Measurements from ENCODE around the gene WDR18. TPM values are rescaled to one million over a fixed set of nuclear protein-coding genes. Genes with fewer than 3 reads are reported as not detected.
"Not testable (repeated sequence)": the region's sequence is repeated elsewhere in the genome, so short reads cannot be mapped to it uniquely, and the experiment has no call there.

Gene WDR18
- total RNA-seq, 1 experiment from 2014 or later, result 53.6 TPM

GRCh38 chr19:1018932-1019615, 34.9 kb downstream of the WDR18 start:
- no peak for DNase-seq (ENCODE audit: low read depth)

- DNase-seq (ENCODE audit: low read depth), result no peak
Measured at GRCh38 chr19:1019616-1019961, 35.4 kb downstream of the WDR18 start.

- DNase-seq (ENCODE audit: low read depth), result no peak
Measured at GRCh38 chr19:1019980-1020867, 36.1 kb downstream of the WDR18 start.

- DNase-seq (ENCODE audit: low read depth), result peak; percentile 95
Measured at GRCh38 chr19:1020868-1021425, 36.8 kb downstream of the WDR18 start, which contains the start of gene TMEM259. TMEM259 (minus strand) TSS chr19:1021123; CDS start chr19:1020996, 127 bp downstream.

GRCh38 chr19:1023883-1024188, 39.7 kb downstream of the WDR18 start:
- DNase-seq (ENCODE audit: low read depth), result not testable (repeated sequence)

- DNase-seq (ENCODE audit: low read depth), result not testable (repeated sequence)
Measured at GRCh38 chr19:1025080-1025479, 40.9 kb downstream of the WDR18 start.

GRCh38 chr19:1025960-1026782, 42.0 kb downstream of the WDR18 start, which contains the start of gene CNN2:
CNN2 (plus strand) TSS chr19:1026608; CDS start chr19:1026662, 54 bp downstream.
- DNase-seq (ENCODE audit: low read depth), result peak; percentile 59

- DNase-seq (ENCODE audit: low read depth), result peak; percentile 48
Measured at GRCh38 chr19:1026783-1027649, 42.9 kb downstream of the WDR18 start.

- no peak for DNase-seq (ENCODE audit: low read depth)
Measured at GRCh38 chr19:1027650-1028061, 43.5 kb downstream of the WDR18 start.

- peak; percentile 96 for DNase-seq (ENCODE audit: low read depth)
Measured at GRCh38 chr19:1028062-1028926, 44.1 kb downstream of the WDR18 start.

GRCh38 chr19:1032264-1032867, 48.2 kb downstream of the WDR18 start:
- no peak for DNase-seq (ENCODE audit: low read depth)

GRCh38 chr19:1035998-1036621, 52.0 kb downstream of the WDR18 start:
- no peak for DNase-seq (ENCODE audit: low read depth)

GRCh38 chr19:1037621-1038064, 53.5 kb downstream of the WDR18 start:
- DNase-seq (ENCODE audit: low read depth), result no peak

- DNase-seq (ENCODE audit: low read depth), result no peak
Measured at GRCh38 chr19:1038978-1039645, 55.0 kb downstream of the WDR18 start.

- peak; percentile 92 for DNase-seq (ENCODE audit: low read depth)
Measured at GRCh38 chr19:1039646-1040475, 55.7 kb downstream of the WDR18 start, which contains the start of gene ABCA7. ABCA7 (plus strand) TSS chr19:1040107; CDS start chr19:1041362, 1,255 bp downstream.

- DNase-seq (ENCODE audit: low read depth), result peak; percentile 96
Measured at GRCh38 chr19:1040476-1041271, 56.5 kb downstream of the WDR18 start.

All from LHCN-M2 (cell line).